Testis (tissue), 3 donors: ENCODE measurements around the gene OTUB1. TPM values are rescaled to one million over a fixed set of nuclear protein-coding genes. Genes with fewer than 3 reads are reported as not detected.

Source experiments
- DNase-seq: peaks from one replicate; pipeline ENCODE4 v3.0.0-alpha.2; 2019
- H3K27ac ChIP-seq, 2 donors: fragments of 200-600 bp; sonication (generic); one replicate each; pipeline ENCODE4 v1.5.1; 2019
- H3K27me3 ChIP-seq: fragments of 200-600 bp; sonication (generic); one replicate; pipeline ENCODE4 v1.5.1; 2019
- H3K36me3 ChIP-seq: fragments of 200-600 bp; sonication (generic); one replicate; pipeline ENCODE4 v1.5.1; 2017; ENCODE audit warnings: low read depth; ENCODE audit errors: missing control alignments
- H3K4me1 ChIP-seq: fragments of 200-600 bp; sonication (generic); one replicate; pipeline ENCODE4 v1.5.1; 2019
- H3K4me3 ChIP-seq, 2 donors: fragments of 200-600 bp; sonication (generic); one replicate each; pipeline ENCODE4 v1.5.1; 2017 to 2019
- H3K9me3 ChIP-seq: fragments of 200-600 bp; sonication (generic); one replicate; pipeline ENCODE4 v1.5.1; 2017
- POLR2A ChIP-seq: fragments of 450-650 bp; IDR thresholded peaks from one replicate; pipeline ENCODE4 v1.6.1; 2017; ENCODE audit warnings: antibody characterized with exemption, mild to moderate bottlenecking, moderate library complexity
- WGBS, 2 donors: methylation state at CpG; one replicate each; pipeline ENCODE4 v1.1.5; 2018; 5-methylcytosine and 5-hydroxymethylcytosine counted together
- intact Hi-C: fragments of 100-400 bp; cut with DNase I; formaldehyde crosslinking; loops from one replicate; pipeline ENCODE4 v1.15.1; 2023; ENCODE audit warnings: low total_unique reads
- polyA plus RNA-seq: library from polyadenylated mRNA; stranded (reverse); fragments of 350-450 nt; fragmentation: Illumina TruSeq; extraction: RNeasy Lipid Tissue Mini Kit (QIAGEN cat#74804); gene quantifications from one replicate; pipeline ENCODE4 v1.2.3, GENCODE V29; 2014; ENCODE audit warnings: low read depth, low replicate concordance; ENCODE audit not compliant: insufficient read depth
- total RNA-seq, 2 donors: library from RNA; depleted of rRNA; stranded (reverse); fragments of >200 nt; gene quantifications; one replicate each; pipeline ENCODE4 v1.2.3, GENCODE V29; 2016
- TF ChIP-seq, protein P1 (sequence below), 3 experiments: fragments of 450-650 bp in 2 of 3; fragments of 200-600 bp in 1 of 3; sonication (generic) in 1 of 3; IDR thresholded peaks; one replicate each; pipeline ENCODE4 v1.5.1; 2016 to 2019; ENCODE audit warnings: antibody characterized with exemption in 3 of 3, mild to moderate bottlenecking in 2 of 3, moderate library complexity in 1 of 3

The OTUB1 gene
- total and polyA plus RNA-seq, 3 donors from 2014 or later, result 115 to 145 (median 121) TPM

- intact Hi-C loops, result no loop called here
- no peak for TF ChIP-seq POLR2A
- TF ChIP-seq, protein P1, sequence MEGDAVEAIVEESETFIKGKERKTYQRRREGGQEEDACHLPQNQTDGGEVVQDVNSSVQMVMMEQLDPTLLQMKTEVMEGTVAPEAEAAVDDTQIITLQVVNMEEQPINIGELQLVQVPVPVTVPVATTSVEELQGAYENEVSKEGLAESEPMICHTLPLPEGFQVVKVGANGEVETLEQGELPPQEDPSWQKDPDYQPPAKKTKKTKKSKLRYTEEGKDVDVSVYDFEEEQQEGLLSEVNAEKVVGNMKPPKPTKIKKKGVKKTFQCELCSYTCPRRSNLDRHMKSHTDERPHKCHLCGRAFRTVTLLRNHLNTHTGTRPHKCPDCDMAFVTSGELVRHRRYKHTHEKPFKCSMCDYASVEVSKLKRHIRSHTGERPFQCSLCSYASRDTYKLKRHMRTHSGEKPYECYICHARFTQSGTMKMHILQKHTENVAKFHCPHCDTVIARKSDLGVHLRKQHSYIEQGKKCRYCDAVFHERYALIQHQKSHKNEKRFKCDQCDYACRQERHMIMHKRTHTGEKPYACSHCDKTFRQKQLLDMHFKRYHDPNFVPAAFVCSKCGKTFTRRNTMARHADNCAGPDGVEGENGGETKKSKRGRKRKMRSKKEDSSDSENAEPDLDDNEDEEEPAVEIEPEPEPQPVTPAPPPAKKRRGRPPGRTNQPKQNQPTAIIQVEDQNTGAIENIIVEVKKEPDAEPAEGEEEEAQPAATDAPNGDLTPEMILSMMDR (IDR thresholded peaks at IDR 0.05), result no peak
- Histone ChIP-seq H3K4me3 (no peak overlapping the region), H3K27ac (no peak overlapping the region), H3K9me3 (no peaks in the 10 kb centered on the region), H3K36me3 (no peaks in the 10 kb centered on the region), H3K27me3 (no peaks in the 10 kb centered on the region), H3K4me1 (peaks cover 18% of the 10 kb centered on the region)
- DNase-seq, result no peak
- WGBS, 2 donors, result 91 to 93% methylated on average over 4 to 27 of the region's 27 CpGs
Observed at GRCh38 chr11:63997104-63997700, 11.0 kb downstream of the OTUB1 start.

- intact Hi-C loops, result loop anchor here (2.0 kb wide), 1 partner anchor 151 kb away; no protein-coding TSS in a partner anchor
- Histone ChIP-seq H3K27ac (no peak overlapping the region), H3K36me3 (no peaks in the 10 kb centered on the region), H3K9me3 (no peaks in the 10 kb centered on the region), H3K4me1 (peaks cover 19% of the 10 kb centered on the region), H3K27me3 (no peaks in the 10 kb centered on the region), H3K4me3 (no peak overlapping the region)
- 75 to 79% methylated on average over 3 to 11 of the region's 11 CpGs for WGBS, 2 donors
- DNase-seq, result no peak
- TF ChIP-seq, protein P1 (IDR thresholded peaks at IDR 0.05), result no peak
- no peak for TF ChIP-seq POLR2A
Observed at GRCh38 chr11:63997801-63998337, 11.6 kb downstream of the OTUB1 start.

DNA sequence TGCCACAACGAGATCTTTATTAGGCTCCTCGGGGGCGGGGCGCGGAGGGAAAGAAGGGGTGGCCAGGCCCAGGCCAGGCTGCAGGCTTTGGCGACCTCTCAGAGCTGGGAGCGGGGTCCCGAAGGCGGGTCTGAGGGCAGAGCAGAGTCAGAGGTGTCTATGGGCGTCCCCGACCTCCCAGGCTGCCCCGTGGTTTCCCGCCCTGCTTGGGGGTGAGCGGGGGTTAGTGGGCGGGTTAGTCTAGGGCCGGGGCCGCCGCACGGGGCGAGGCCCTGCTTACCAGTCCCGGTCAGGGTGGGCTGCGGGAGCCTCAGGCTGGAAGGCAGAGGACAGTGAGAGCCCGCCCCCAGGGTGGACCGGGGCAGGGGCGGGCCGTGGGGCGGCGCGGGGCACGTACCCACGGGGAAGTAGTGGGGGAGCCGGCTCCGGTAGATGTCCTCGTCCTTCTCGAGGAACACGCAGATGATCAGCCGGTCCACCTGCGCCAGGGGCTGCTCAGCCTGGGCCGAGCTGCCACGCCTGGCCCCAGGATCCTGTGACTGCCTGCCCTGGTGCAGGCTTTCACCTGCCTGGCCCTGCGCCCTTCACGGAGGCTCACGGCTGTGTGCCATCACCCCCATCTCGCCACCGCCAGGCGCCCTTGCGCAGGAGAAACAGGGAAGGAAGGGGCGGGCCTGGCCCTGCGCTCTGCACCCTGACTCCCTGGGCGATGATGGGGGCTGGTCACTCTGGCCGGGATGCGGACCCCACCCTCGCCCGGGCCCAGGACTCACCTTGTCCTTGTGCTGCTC, 12.5 kb downstream of the OTUB1 start:
- 20 to 77% methylated on average over 1 to 49 of the region's 54 CpGs for WGBS, 2 donors
- no peak overlapping the region for H3K27ac ChIP-seq
- H3K4me1 ChIP-seq, result peaks cover 19% of the 10 kb centered on the region
- H3K27me3 ChIP-seq, result no peaks in the 10 kb centered on the region
- H3K9me3 ChIP-seq, result no peaks in the 10 kb centered on the region
- TF ChIP-seq POLR2A, result no peak
- TF ChIP-seq, protein P1 (IDR thresholded peaks at IDR 0.05), result no peak
- H3K4me3 ChIP-seq, result peak overlapping the region in 1 of 2 donors; percentile 26
- no peaks in the 10 kb centered on the region for H3K36me3 ChIP-seq
- intact Hi-C loops, result loop anchor here (2.0 kb wide), 1 partner anchor 150 kb away; no protein-coding TSS in a partner anchor
- DNase-seq, result no peak

DNA sequence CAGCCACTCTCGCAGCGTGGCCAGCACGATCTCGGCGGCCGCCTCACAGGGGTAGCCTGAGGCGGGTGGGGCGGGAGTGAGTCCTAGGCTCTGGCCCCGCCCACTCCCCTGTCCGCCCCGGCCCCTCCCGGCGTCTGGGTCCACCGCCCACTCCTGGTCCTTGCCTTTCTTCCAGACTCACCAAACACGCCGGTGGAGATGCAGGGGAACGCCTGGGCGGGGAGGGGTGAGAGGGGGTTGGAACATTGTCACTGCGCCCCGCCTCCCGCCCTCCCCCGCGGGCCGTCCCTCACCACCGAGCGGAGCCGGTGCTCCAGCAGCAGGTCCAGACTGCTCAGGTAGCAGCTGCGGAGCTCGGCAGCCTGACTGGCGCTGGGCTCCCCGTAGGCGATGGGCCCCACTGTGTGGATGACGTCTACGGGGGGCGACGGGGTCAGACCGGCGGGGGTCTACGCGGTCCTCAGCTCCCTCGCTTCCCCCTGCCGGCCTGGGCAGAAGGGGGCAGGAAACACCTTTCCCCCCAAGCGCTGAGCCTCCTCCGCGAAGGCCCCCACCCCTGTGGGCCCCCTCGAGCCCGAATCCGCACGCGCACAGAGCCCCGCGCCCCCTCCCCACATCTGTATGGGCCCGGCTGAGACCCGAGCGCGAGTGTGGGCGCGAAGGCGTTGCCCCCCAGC, 13.2 kb downstream of the OTUB1 start:
- 36% methylated on average over 28 to 48 of the region's 59 CpGs for WGBS, 2 donors
- intact Hi-C loops, result loop anchor here (2.0 kb wide), 1 partner anchor 149 kb away; no protein-coding TSS in a partner anchor
- peak overlapping the region in 1 of 2 donors; percentile 26 for H3K4me3 ChIP-seq
- TF ChIP-seq, protein P1 (IDR thresholded peaks at IDR 0.05), result no peak
- H3K36me3 ChIP-seq, result no peaks in the 10 kb centered on the region
- H3K27ac ChIP-seq, result no peak overlapping the region
- H3K4me1 ChIP-seq, result peaks cover 19% of the 10 kb centered on the region
- no peaks in the 10 kb centered on the region for H3K9me3 ChIP-seq
- no peaks in the 10 kb centered on the region for H3K27me3 ChIP-seq
- peak; percentile 44 for DNase-seq
